GM12878 (cell line): Measurements from ENCODE around the gene MMD. TPM values are rescaled to one million over a fixed set of nuclear protein-coding genes. Genes with fewer than 3 reads are reported as not detected.
A peak's percentile ranks its signal among the peaks of the same experiment; 100 is the strongest.

ENCODE experiments used
- CHD1 ChIP-seq: IDR thresholded peaks from 2 replicates; pipeline ENCODE4 v1.6.1; 2012; ENCODE audit warnings: low read depth, low read length, improper control_type of control experiment
- CTCF ChIP-seq, 3 experiments: IDR thresholded peaks in 2 of 3; conservative IDR thresholded peaks in 1 of 3; 2 replicates each; pipeline ENCODE4 v1.5.1; 2011; ENCODE audit warnings: low read depth in 3 of 3, low read length in 3 of 3, mild to moderate bottlenecking in 3 of 3, control low read depth in 2 of 3, moderate library complexity in 2 of 3, inconsistent platforms in 1 of 3, mixed read lengths in 1 of 3; ENCODE audit not compliant: control insufficient read depth in 2 of 3, insufficient read depth in 1 of 3; ENCODE audit errors: extremely low read depth in 1 of 3
- EZH2 ChIP-seq: IDR thresholded peaks from 2 replicates; pipeline ENCODE4 v1.6.1; 2012; ENCODE audit warnings: low read depth, mild to moderate bottlenecking, control low read depth, inconsistent platforms, low read length, borderline replicate concordance; ENCODE audit not compliant: control insufficient read depth
- IKZF2 ChIP-seq, 2 experiments: fragments of 450-650 bp; IDR thresholded peaks; 2 replicates each; pipeline ENCODE4 v1.6.1; 2017; ENCODE audit warnings: mild to moderate bottlenecking in 2 of 2, moderate library complexity in 2 of 2
- MEF2B ChIP-seq: fragments of 450-650 bp; IDR thresholded peaks from 2 replicates; pipeline ENCODE4 v1.6.1; 2018; ENCODE audit warnings: mild to moderate bottlenecking, moderate library complexity; ENCODE audit not compliant: partially characterized antibody, poor library complexity, severe bottlenecking
- RAD21 ChIP-seq: IDR thresholded peaks from 2 replicates; pipeline ENCODE4 v1.6.1; 2011; ENCODE audit warnings: mild to moderate bottlenecking, low read depth, low read length, moderate library complexity; ENCODE audit not compliant: insufficient read depth
- SIN3A ChIP-seq: IDR thresholded peaks from 2 replicates; pipeline ENCODE4 v1.6.1; 2012; ENCODE audit warnings: low read depth, low read length, improper control_type of control experiment
- SMC3 ChIP-seq: IDR thresholded peaks from 2 replicates; pipeline ENCODE4 v1.6.1; 2011; ENCODE audit warnings: low read length, improper control_type of control experiment, borderline replicate concordance
- YY1 ChIP-seq: IDR thresholded peaks from 2 replicates; pipeline ENCODE4 v1.6.1; 2011; ENCODE audit warnings: low read depth, mild to moderate bottlenecking, low read length
- ZBTB4 ChIP-seq: fragments of 450-650 bp; formaldehyde crosslinking; IDR thresholded peaks from 2 replicates; pipeline ENCODE4 v1.4.0; 2022; ENCODE audit warnings: mild to moderate bottlenecking, moderate library complexity
- ZNF24 ChIP-seq: fragments of 450-650 bp; IDR thresholded peaks from 2 replicates; pipeline ENCODE4 v1.6.1; 2017; ENCODE audit warnings: antibody characterized with exemption, mild to moderate bottlenecking
- polyA plus RNA-seq, 11 experiments: library from polyadenylated mRNA; depleted of rRNA in 4 of 11; unstranded in 6 of 11; stranded (reverse) in 5 of 11; fragments of >200 nt; fragmentation: Nextera tagmentation in 4 of 11; fragmentation: Illumina TruSeq in 1 of 11; extraction: Ambion mirVana in 4 of 11; extraction: Trizol in 1 of 11; gene quantifications; 1 replicate in 1 of 11; 2 replicates in 10 of 11; pipeline versions ENCODE4 v1.2.1 to v1.2.3, GENCODE V29; 2011 to 2016; ENCODE audit warnings: inconsistent platforms in 2 of 11, missing spikeins in 2 of 11, low read depth in 1 of 11
- total RNA-seq, 4 experiments: library from RNA; depleted of rRNA in 3 of 4; stranded (reverse); fragments of >200 nt in 3 of 4; fragmentation: Illumina TruSeq in 1 of 4; extraction: Trizol in 1 of 4; gene quantifications; 2 replicates each; pipeline versions ENCODE4 v1.2.1 to v1.2.3, GENCODE V29; 2013 to 2021

Gene MMD
- total and polyA plus RNA-seq, 10 of the 15 experiments (the other 5 are each of a cell fraction or from before 2014, with no cell fraction given) = 8.0 to 46.7 (median 22.3) TPM

- TF ChIP-seq MEF2B = no peak
- TF ChIP-seq IKZF2 (IDR thresholded peaks at IDR 0.05) = 0 out of 4 replicates have a peak, but pooled peaks of 1 of the 2 experiments have one; percentile 18
- peak; percentile 89 for TF ChIP-seq YY1
- peak; percentile 84 to 87 (median 87) for TF ChIP-seq CTCF (IDR thresholded peaks at IDR 0.05 in 2 of 3, conservative IDR thresholded peaks at IDR 0.05 in 1 of 3; ENCODE audit: control insufficient read depth in 2 of 3, extremely low read depth in 1 of 3, insufficient read depth in 1 of 3, low read depth in 3 of 3, low read length in 3 of 3)
- TF ChIP-seq ZNF24 = no peak
- no peak for TF ChIP-seq EZH2
- no peak for TF ChIP-seq ZBTB4
- TF ChIP-seq SIN3A = no peak
- TF ChIP-seq CHD1 = no peak
- peak; percentile 91 for TF ChIP-seq SMC3
- peak; percentile 70 for TF ChIP-seq RAD21
These were observed 72.8 kb downstream of the MMD start (continued) for GRCh38 chr17:55348749-55349354.
